HG03280 (cell line): Measurements from ENCODE around the gene RAPGEF5.

Experiments
- ATAC-seq: cut with Tn5 transposase; IDR thresholded peaks from one replicate; pipeline ENCODE4 v1.9.1; 2021; ENCODE audit warnings: mild to moderate bottlenecking, moderate library complexity; ENCODE audit not compliant: unreplicated experiment

Gene RAPGEF5

GRCh38 chr7:22167482-22167881 lies 189.5 kb downstream of the RAPGEF5 start:
- no peak for ATAC-seq

GRCh38 chr7:22166928-22167327 lies 190.0 kb downstream of the RAPGEF5 start:
- ATAC-seq, result no peak

GRCh38 chr7:22159341-22159740 lies 197.6 kb downstream of the RAPGEF5 start:
- ATAC-seq, result no peak

GRCh38 chr7:22157552-22157951 lies 199.4 kb downstream of the RAPGEF5 start:
- ATAC-seq, result no peak

GRCh38 chr7:22156205-22156604 lies 200.7 kb downstream of the RAPGEF5 start:
- no peak for ATAC-seq

- no peak for ATAC-seq
Observed at GRCh38 chr7:22154143-22154529, 202.8 kb downstream of the RAPGEF5 start.

- ATAC-seq, result no peak
Observed at GRCh38 chr7:22153432-22154142, 203.4 kb downstream of the RAPGEF5 start.

GRCh38 chr7:22152690-22153089 lies 204.3 kb downstream of the RAPGEF5 start:
- no peak for ATAC-seq

- ATAC-seq, result no peak
Observed at GRCh38 chr7:22151901-22152300, 205.1 kb downstream of the RAPGEF5 start.

GRCh38 chr7:22150221-22150620 lies 206.7 kb downstream of the RAPGEF5 start:
- no peak for ATAC-seq

- no peak for ATAC-seq
Observed at GRCh38 chr7:22147868-22148267, 209.1 kb downstream of the RAPGEF5 start.

GRCh38 chr7:22146961-22147512 lies 209.9 kb downstream of the RAPGEF5 start:
- ATAC-seq, result no peak

GRCh38 chr7:22144950-22145349 lies 212.0 kb downstream of the RAPGEF5 start:
- ATAC-seq, result no peak

- no peak for ATAC-seq
Observed at GRCh38 chr7:22143491-22143890, 213.5 kb downstream of the RAPGEF5 start.

GRCh38 chr7:22142572-22142971 lies 214.4 kb downstream of the RAPGEF5 start:
- ATAC-seq, result no peak

GRCh38 chr7:22141355-22141754 lies 215.6 kb downstream of the RAPGEF5 start:
- no peak for ATAC-seq

GRCh38 chr7:22140578-22140977 lies 216.4 kb downstream of the RAPGEF5 start:
- ATAC-seq, result no peak

GRCh38 chr7:22138886-22139285 lies 218.1 kb downstream of the RAPGEF5 start:
- ATAC-seq, result no peak

GRCh38 chr7:22138106-22138505 lies 218.8 kb downstream of the RAPGEF5 start:
- ATAC-seq, result no peak

GRCh38 chr7:22137466-22137865 lies 219.5 kb downstream of the RAPGEF5 start:
- no peak for ATAC-seq

- no peak for ATAC-seq
Observed at GRCh38 chr7:22137026-22137425, 219.9 kb downstream of the RAPGEF5 start.

- no peak for ATAC-seq
Observed at GRCh38 chr7:22129819-22130580, 227.0 kb downstream of the RAPGEF5 start.
